ENCODE results near the gene TBL3.
"Not testable (repeated sequence)": the region's sequence is repeated elsewhere in the genome, so short reads cannot be mapped to it uniquely, and the experiment has no call there.

Gene TBL3

GRCh38 chr16:1971796-1972489 is at the start of gene TBL3:
Gene TBL3 (plus strand): TSS chr16:1972053. CDS start chr16:1972165, 112 bp downstream.
- peak; percentile 96 for DNase-seq

GRCh38 chr16:1922357-1922756 is 49.5 kb upstream of the TBL3 start:
- DNase-seq = no peak

GRCh38 chr16:1923299-1924034 is 48.4 kb upstream of the TBL3 start:
- DNase-seq = peak; percentile 48

- no peak for DNase-seq
Measured at GRCh38 chr16:1924095-1924494, 47.8 kb upstream of the TBL3 start.

GRCh38 chr16:1926271-1926670 is 45.6 kb upstream of the TBL3 start:
- no peak for DNase-seq

- peak; percentile 29 for DNase-seq
Measured at GRCh38 chr16:1929105-1929504, 42.7 kb upstream of the TBL3 start.

- peak; percentile 80 for DNase-seq
Measured at GRCh38 chr16:1929578-1930337, 42.1 kb upstream of the TBL3 start.

GRCh38 chr16:1930338-1930720 is 41.5 kb upstream of the TBL3 start:
- no peak for DNase-seq

- DNase-seq = no peak
Measured at GRCh38 chr16:1932050-1933028, 39.5 kb upstream of the TBL3 start.

- DNase-seq = no peak
Measured at GRCh38 chr16:1933097-1933661, 38.7 kb upstream of the TBL3 start.

GRCh38 chr16:1936945-1937479 is 34.8 kb upstream of the TBL3 start:
- no peak for DNase-seq

- no peak for DNase-seq
Measured at GRCh38 chr16:1938316-1938715, 33.5 kb upstream of the TBL3 start.

- DNase-seq = no peak
Measured at GRCh38 chr16:1938910-1939309, 32.9 kb upstream of the TBL3 start.

- not testable (repeated sequence) for DNase-seq
Measured at GRCh38 chr16:1939833-1940232, 32.0 kb upstream of the TBL3 start.

- DNase-seq = no peak
Measured at GRCh38 chr16:1940273-1941161, 31.3 kb upstream of the TBL3 start.

- peak; percentile 46 for DNase-seq
Measured at GRCh38 chr16:1941162-1942046, 30.4 kb upstream of the TBL3 start.

- no peak for DNase-seq
Measured at GRCh38 chr16:1942047-1942809, 29.6 kb upstream of the TBL3 start.

- DNase-seq = peak; percentile 98
Measured at GRCh38 chr16:1942810-1943726, 28.8 kb upstream of the TBL3 start, which contains the start of gene MSRB1. Gene MSRB1 (minus strand): TSS chr16:1943199. CDS start chr16:1943156, 43 bp downstream.

Data from fibroblast of skin of right quadriceps (primary cell).